Neural progenitor cell (in vitro differentiated cells): ENCODE results near the gene JPH3. TPM values are rescaled to one million over a fixed set of nuclear protein-coding genes. Genes with fewer than 3 reads are reported as not detected.

Experiments used
- DNase-seq: peaks from one replicate; pipeline ENCODE4 v3.0.0-alpha.2; 2016; ENCODE audit warnings: low spot score
- H2AFZ ChIP-seq: fragments of 200-600 bp; sonication (generic); replicated peaks from 2 replicates; pipeline ENCODE4 v1.6.1; 2016; ENCODE audit warnings: antibody characterized with exemption
- H3F3A ChIP-seq: fragments of 200-600 bp; sonication (generic); 2 replicates; pipeline ENCODE4 v1.6.1; 2016; ENCODE audit warnings: antibody characterized with exemption, low read depth
- H3K27ac ChIP-seq: fragments of 200-600 bp; sonication (generic); 2 replicates; pipeline ENCODE4 v1.5.1; 2016; ENCODE audit warnings: mild to moderate bottlenecking
- H3K27me3 ChIP-seq: fragments of 200-600 bp; sonication (generic); 2 replicates; pipeline ENCODE4 v1.6.1; 2016; ENCODE audit warnings: mild to moderate bottlenecking, moderate library complexity
- H3K36me3 ChIP-seq: fragments of 200-600 bp; sonication (generic); 2 replicates; pipeline ENCODE4 v1.5.1; 2016
- H3K4me1 ChIP-seq: fragments of 200-600 bp; sonication (generic); 2 replicates; pipeline ENCODE4 v1.6.1; 2016; ENCODE audit warnings: mixed run types
- H3K4me2 ChIP-seq: fragments of 200-600 bp; sonication (generic); 2 replicates; pipeline ENCODE4 v1.6.1; 2016
- H3K4me3 ChIP-seq: fragments of 200-600 bp; sonication (generic); 2 replicates; pipeline ENCODE4 v1.5.1; 2016
- H3K79me2 ChIP-seq: fragments of 200-600 bp; sonication (generic); 2 replicates; pipeline ENCODE4 v1.6.1; 2016; ENCODE audit warnings: low read depth
- H3K9ac ChIP-seq: fragments of 200-600 bp; sonication (generic); 2 replicates; pipeline ENCODE4 v1.6.1; 2016
- H3K9me3 ChIP-seq: fragments of 200-600 bp; sonication (generic); 2 replicates; pipeline ENCODE4 v1.5.1; 2016; ENCODE audit warnings: low read depth
- H4K20me1 ChIP-seq: fragments of 200-600 bp; sonication (generic); 2 replicates; pipeline ENCODE4 v1.6.1; 2016; ENCODE audit warnings: low read depth
- H3K27ac Mint-ChIP-seq: 3 replicates; pipeline ENCODE4 v1.8.0; 2021; ENCODE audit warnings: mixed read lengths
- H3K27me3 Mint-ChIP-seq: 2 replicates; pipeline ENCODE4 v1.8.0; 2022; ENCODE audit warnings: low read depth, mild to moderate bottlenecking, inconsistent platforms, moderate library complexity, mixed read lengths; ENCODE audit not compliant: insufficient read depth
- H3K36me3 Mint-ChIP-seq: 3 replicates; pipeline ENCODE4 v1.8.0; 2021; ENCODE audit warnings: mixed read lengths
- H3K4me1 Mint-ChIP-seq: 3 replicates; pipeline ENCODE4 v1.8.0; 2021; ENCODE audit warnings: mixed read lengths
- H3K4me3 Mint-ChIP-seq: 3 replicates; pipeline ENCODE4 v1.8.0; 2021; ENCODE audit warnings: mild to moderate bottlenecking, moderate library complexity, mixed read lengths
- H3K9me3 Mint-ChIP-seq: 3 replicates; pipeline ENCODE4 v1.8.0; 2020; ENCODE audit warnings: mixed read lengths
- EZH2 ChIP-seq: fragments of 200-600 bp; sonication (generic); IDR thresholded peaks from 2 replicates; pipeline ENCODE4 v1.6.1; 2017; ENCODE audit warnings: antibody characterized with exemption, mild to moderate bottlenecking, moderate library complexity
- EZH2phosphoT487 ChIP-seq: fragments of 200-600 bp; sonication (generic); IDR thresholded peaks from 2 replicates; pipeline ENCODE4 v1.6.1; 2017; ENCODE audit warnings: antibody characterized with exemption
- total RNA-seq: library from RNA; depleted of rRNA; stranded (reverse); fragments of >200 nt; gene quantifications from 2 replicates; pipeline ENCODE4 v1.2.3, GENCODE V29; 2015; ENCODE audit warnings: low replicate concordance
- TF ChIP-seq, protein P1 (sequence below): fragments of 200-600 bp; sonication (generic); IDR thresholded peaks from 2 replicates; pipeline ENCODE4 v1.5.1; 2017; ENCODE audit warnings: antibody characterized with exemption, mild to moderate bottlenecking

JPH3 gene
- total RNA-seq, 1 donor from 2014 or later, result 7.1 TPM

DNA sequence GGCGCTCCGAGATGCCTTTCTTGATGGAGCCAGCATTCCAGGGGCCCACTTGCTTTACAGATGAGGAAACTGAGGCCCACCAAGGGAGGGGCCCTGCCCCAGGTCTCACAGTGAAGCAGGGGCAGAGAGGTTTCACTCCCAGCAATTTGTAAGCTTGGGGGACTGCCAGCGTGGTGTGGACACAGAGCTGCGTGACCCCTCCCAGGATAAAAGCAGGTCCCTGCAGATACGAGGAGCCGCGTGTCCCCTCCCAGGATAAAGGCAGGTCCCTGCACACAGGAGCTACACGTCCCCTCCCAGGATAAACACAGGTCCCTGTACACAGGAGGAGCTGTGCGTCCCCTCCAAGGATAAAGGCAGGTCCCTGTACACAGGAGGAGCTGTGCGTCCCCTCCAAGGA lies 11.7 kb downstream of the JPH3 start:
- Histone ChIP-seq H3K27ac (no peak overlapping the region), H3K27me3 (no peaks in the 10 kb centered on the region), H3K4me2 (no peak overlapping the region), H3F3A (no peaks in the 10 kb centered on the region), H3K36me3 (no peaks in the 10 kb centered on the region), H3K9ac (no peak overlapping the region), H3K4me1 (no peaks in the 10 kb centered on the region), H3K9me3 (no peaks in the 10 kb centered on the region), H3K79me2 (no peaks in the 10 kb centered on the region), H2AFZ (no peak overlapping the region), H3K4me3 (no peak overlapping the region), H4K20me1 (peaks cover 37% of the 10 kb centered on the region)
- no peak overlapping the region for H3K4me3 Mint-ChIP-seq
- no peaks in the 10 kb centered on the region for H3K4me1 Mint-ChIP-seq
- H3K27ac Mint-ChIP-seq, result no peak overlapping the region
- TF ChIP-seq, protein P1, sequence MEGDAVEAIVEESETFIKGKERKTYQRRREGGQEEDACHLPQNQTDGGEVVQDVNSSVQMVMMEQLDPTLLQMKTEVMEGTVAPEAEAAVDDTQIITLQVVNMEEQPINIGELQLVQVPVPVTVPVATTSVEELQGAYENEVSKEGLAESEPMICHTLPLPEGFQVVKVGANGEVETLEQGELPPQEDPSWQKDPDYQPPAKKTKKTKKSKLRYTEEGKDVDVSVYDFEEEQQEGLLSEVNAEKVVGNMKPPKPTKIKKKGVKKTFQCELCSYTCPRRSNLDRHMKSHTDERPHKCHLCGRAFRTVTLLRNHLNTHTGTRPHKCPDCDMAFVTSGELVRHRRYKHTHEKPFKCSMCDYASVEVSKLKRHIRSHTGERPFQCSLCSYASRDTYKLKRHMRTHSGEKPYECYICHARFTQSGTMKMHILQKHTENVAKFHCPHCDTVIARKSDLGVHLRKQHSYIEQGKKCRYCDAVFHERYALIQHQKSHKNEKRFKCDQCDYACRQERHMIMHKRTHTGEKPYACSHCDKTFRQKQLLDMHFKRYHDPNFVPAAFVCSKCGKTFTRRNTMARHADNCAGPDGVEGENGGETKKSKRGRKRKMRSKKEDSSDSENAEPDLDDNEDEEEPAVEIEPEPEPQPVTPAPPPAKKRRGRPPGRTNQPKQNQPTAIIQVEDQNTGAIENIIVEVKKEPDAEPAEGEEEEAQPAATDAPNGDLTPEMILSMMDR, result no peak
- TF ChIP-seq EZH2phosphoT487, result no peak
- H3K27me3 Mint-ChIP-seq, result peaks cover 7% of the 10 kb centered on the region
- no peak for DNase-seq
- no peaks in the 10 kb centered on the region for H3K36me3 Mint-ChIP-seq
- no peaks in the 10 kb centered on the region for H3K9me3 Mint-ChIP-seq

DNA sequence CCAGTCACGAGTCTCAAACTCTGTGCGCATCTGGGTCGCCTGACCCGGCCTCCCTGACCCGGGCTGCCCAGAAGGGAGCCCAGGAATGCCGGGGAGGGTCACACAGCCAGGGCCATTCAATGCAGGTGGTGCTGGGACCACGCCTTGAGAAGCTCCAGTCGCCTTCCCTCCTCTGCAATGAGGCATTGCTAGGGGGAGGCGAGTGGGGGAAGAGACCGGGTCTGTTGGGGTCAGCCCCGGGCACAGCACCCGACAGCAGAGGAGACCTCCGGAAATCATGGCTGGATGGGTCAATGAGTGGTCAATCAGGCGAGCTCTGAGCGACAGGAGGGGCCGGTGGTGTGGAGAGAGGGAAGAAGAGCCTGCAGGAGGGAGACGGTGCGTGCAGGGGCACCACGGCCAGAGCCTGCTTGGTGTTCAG lies 13.3 kb downstream of the JPH3 start:
- H3K27ac Mint-ChIP-seq, result no peak overlapping the region
- no peaks in the 10 kb centered on the region for H3K79me2 ChIP-seq

DNA sequence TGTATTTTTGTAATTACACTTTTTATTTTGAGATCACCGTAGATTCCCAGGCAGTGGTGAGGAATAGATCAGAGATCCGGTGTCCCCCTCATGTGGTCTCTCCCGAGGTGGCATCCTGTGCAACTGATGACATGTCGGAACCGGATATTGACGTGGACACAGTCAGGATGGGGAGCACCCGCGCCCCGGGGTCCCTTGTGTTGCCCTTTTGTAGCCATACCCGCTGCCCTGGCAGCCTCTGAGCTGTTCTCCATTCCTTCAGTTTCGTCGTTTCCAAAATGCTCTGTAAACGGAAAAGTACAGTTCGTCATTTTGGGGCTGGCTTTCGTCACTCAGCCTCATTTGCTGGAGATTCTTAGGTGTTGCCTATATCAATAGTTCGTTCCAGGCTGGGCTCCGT lies 14.2 kb downstream of the JPH3 start:
- Mint-ChIP-seq H3K4me3 (no peak overlapping the region), H3K27ac (no peak overlapping the region), H3K4me1 (peaks cover 2% of the 10 kb centered on the region)

More for the DNA sequence above, 13.3 kb downstream of the JPH3 start:
- no peak overlapping the region for H3K4me2 ChIP-seq
- no peaks in the 10 kb centered on the region for H3K27me3 ChIP-seq
- H3K9ac ChIP-seq, result no peak overlapping the region
- H3K4me3 Mint-ChIP-seq, result no peak overlapping the region
- no peaks in the 10 kb centered on the region for H3F3A ChIP-seq
- no peaks in the 10 kb centered on the region for H3K36me3 ChIP-seq
- H4K20me1 ChIP-seq, result peaks cover 32% of the 10 kb centered on the region
- no peaks in the 10 kb centered on the region for H3K9me3 Mint-ChIP-seq
- no peak overlapping the region for H3K4me3 ChIP-seq
- no peaks in the 10 kb centered on the region for H3K36me3 Mint-ChIP-seq
- no peak overlapping the region for H2AFZ ChIP-seq
- H3K9me3 ChIP-seq, result no peaks in the 10 kb centered on the region
- DNase-seq, result no peak
- peaks cover 7% of the 10 kb centered on the region for H3K27me3 Mint-ChIP-seq
- H3K4me1 ChIP-seq, result peaks cover 7% of the 10 kb centered on the region
- H3K27ac ChIP-seq, result no peak overlapping the region
- TF ChIP-seq EZH2 (no peak), EZH2phosphoT487 (no peak)
- TF ChIP-seq, protein P1, result no peak
- peaks cover 2% of the 10 kb centered on the region for H3K4me1 Mint-ChIP-seq

More for the DNA sequence above, 14.2 kb downstream of the JPH3 start:
- Mint-ChIP-seq H3K9me3 (no peaks in the 10 kb centered on the region), H3K27me3 (peaks cover 7% of the 10 kb centered on the region), H3K36me3 (no peaks in the 10 kb centered on the region)
- Histone ChIP-seq H2AFZ (no peak overlapping the region), H3K4me3 (no peak overlapping the region), H3K27ac (no peak overlapping the region), H3K79me2 (no peaks in the 10 kb centered on the region), H3F3A (no peaks in the 10 kb centered on the region), H3K9me3 (no peaks in the 10 kb centered on the region), H3K4me2 (no peak overlapping the region), H3K9ac (no peak overlapping the region), H3K36me3 (no peaks in the 10 kb centered on the region), H4K20me1 (peaks cover 26% of the 10 kb centered on the region), H3K27me3 (no peaks in the 10 kb centered on the region), H3K4me1 (peaks cover 7% of the 10 kb centered on the region)
- DNase-seq, result no peak
- TF ChIP-seq EZH2phosphoT487 (no peak), EZH2 (no peak)
- TF ChIP-seq, protein P1, result no peak
